DLD1 (cell line): ENCODE measurements around the gene MSRB1.
"Not testable (repeated sequence)": the region's sequence is repeated elsewhere in the genome, so short reads cannot be mapped to it uniquely, and the experiment has no call there.

Experiments
- in situ Hi-C: cut with HindIII; loops from 2 replicates; pipeline ENCODE4 v1.10.0; 2017; ENCODE audit warnings: low sequenced_read_pairs

Gene MSRB1

DNA sequence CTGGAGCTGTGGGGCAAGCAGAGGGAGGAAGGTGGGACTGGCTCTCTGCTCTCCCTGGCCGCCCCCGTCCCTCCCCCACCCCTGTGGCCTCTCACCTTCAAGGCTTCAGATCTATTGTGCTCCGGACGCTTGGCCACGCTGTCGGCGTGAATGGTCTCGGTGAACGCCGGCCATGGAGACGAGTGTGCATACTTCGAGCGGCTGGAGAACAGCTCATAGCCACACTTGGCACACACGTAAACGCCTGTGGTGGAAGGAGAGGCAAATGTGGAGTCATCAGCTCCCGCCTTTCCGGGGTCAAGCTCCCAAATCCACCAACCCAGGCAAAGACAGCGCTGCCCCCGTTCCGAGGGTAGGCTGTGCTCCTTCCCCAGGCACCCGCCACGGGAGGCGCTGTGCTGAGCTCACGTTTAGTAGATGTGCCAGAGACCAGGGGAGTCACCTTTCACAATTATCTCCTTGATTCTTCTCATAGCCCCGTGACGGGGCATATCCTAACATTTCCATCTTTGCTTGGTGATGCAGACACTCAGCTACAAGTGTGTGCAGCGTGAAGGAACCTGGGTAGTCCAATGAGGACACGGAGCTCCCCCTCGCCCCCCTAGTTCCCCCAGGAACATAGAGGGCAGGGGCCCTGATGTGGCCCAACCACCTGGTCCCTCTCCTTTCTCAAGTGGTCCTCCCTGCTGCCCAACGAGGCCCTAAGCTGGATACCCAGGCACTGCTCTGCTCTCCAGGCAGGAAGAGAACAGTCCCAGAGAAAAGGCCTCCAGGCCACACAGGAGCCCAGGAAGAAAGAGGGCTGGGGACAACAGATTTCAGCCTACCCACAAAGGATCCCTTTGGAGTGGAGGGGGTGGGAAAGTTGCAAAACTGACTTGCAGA, 1.6 kb downstream of the MSRB1 start:
- in situ Hi-C loops: no loop called here

DNA sequence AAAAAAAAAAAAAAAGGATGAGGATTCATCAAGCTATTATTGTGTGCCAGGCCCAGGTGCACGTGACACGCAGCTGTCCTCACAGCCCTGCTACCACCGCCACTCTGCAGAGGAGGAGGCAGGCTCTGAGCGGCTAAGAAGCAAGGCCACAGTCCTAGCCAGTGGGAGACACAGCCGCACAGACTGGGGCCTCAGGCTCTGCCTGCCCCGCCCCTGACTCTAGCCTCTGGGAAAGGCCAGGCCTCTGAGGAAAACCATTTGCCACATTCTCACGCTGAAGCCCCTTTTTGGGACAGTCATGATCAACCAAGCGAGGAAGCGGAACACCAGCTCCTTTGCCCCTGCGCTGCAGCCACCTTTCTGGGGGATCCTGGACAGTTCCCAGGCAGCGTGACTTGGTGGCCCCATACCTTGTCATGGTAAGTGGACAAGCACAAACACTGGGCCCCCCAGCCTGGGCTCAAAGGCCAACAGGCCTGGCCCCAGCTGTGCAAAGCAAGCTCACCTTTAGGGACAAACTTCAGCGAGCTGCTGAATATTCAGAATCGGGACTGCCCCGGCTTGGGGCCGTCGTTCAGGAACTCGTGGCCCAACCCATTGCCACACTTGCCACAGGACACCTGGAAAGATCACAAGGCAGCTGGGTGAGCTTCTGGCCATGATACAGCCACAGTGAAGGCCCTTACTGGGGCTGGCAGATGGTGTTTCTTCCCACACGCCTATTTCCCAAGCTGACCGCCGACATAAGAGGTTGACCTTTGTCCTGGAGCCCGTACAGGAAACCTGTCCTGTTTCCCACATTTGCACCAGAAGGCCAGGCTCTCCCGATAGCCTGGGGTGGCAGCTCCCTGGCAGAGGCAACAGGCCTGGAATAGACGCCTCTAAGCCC, 2.5 kb downstream of the MSRB1 start:
- in situ Hi-C loops: no loop called here

DNA sequence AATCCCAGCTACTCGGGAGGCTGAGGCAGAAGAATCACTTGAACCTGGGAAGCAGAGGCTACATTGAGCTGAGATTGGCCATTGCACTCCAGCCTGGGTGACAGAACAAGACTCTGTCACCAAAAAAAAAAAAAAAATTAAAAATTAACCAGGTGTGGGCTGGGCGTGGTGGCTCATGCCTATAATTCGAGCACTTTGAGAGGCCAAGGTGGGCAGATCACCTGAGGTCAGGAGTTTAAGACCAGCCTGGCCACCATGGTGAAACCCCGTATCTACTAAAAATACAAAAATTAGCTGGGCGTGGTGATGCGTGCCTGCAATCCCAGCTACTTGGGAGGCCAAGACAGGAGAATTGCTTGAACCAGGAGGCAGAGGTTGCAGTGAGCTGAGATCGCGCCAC, 3.2 kb downstream of the MSRB1 start:
- in situ Hi-C loops: not testable (repeated sequence)

DNA sequence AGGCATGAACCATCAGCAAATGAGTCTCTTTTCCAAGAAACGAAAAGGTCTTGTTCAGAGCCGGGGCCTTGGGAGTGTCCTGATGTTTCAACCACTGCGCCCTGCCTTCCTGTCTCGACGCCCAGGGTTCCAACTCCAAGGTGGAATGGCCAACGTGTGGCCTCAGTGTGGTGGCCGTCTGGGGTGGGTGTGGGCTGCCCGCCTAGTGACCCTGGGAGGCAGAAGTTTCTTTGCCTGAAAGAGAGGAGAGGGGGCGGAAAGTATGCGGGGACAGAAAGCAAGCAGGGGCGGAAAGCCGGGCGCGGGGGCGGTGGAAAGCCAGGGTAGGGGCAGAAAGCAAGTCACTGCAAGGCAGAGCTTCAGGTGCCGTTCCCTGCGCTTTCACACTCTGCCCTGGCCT, 4.1 kb downstream of the MSRB1 start:
- in situ Hi-C loops: no loop called here

DNA sequence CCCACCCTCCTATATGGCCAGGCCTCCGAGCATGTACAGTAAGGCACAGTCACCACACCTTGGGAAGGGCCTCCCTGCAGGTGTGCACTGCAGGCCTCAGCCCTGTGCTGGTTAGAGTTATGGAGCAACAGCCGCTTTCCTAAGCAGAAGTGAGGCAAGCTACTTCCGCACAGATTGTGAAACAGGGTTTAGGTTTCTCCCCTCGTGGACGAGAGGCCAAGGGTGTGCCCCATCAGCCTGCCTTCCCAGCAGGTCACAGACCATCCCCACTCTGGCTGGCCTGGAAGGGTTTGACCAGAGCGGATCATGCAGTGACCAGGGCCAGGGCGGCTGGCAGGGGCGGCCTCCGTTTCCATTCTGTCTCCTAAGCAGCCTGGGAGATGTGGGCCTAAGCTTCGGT, 4.7 kb downstream of the MSRB1 start:
- in situ Hi-C loops: no loop called here

DNA sequence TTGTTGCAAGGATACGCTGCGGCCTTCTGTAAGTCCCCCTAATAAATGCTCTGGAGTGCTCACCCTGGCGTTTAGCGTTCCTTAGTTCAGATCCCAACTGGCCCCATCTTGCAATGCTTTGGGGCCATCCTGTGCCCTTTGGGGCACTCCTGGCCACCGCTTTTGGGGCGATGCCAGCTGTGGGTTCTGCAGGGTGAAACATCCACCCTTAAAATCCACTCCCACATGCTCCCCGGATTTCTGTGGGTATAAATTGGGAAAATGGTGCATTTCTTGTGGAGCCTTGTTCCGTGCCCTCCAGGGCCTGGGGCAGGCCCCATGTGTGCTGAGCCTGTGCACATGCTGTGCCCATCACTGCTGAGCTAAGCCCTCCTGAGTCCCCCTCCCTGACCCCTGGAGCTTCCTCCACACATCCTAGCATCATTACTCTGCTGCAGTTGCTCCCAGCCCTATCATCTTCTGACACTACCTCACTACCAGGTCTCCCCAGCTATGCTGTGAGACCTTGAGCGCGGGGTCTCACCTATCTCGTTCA, 6.0 kb downstream of the MSRB1 start:
- in situ Hi-C loops: no loop called here

DNA sequence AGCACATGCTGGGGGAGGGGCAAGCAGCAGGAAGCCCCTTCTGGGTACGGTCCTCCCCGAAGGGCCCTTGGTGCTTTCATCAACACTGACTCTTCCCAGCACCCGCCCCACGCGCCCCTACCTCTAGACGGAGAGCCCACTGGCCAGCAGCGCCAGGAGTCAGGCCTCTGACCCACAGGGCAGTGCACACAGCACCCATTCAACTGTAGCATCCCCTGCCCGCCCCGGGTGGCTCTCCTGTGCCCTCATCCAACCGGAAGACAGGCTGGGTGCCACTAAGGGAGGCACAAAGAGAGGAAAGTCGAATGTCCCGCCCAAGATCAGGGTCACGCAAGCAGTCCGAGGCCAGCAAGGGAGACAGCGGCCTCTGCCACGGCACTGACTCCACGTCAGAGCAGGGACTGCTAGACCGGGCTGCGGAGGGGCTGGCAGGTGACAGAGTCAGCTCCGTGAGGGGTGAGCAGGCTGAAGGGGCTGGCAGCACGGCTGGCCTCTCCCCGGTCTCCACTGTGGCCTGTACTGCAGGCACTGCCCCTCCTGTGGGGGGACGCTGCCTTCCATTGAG, 9.8 kb downstream of the MSRB1 start:
- in situ Hi-C loops: no loop called here

DNA sequence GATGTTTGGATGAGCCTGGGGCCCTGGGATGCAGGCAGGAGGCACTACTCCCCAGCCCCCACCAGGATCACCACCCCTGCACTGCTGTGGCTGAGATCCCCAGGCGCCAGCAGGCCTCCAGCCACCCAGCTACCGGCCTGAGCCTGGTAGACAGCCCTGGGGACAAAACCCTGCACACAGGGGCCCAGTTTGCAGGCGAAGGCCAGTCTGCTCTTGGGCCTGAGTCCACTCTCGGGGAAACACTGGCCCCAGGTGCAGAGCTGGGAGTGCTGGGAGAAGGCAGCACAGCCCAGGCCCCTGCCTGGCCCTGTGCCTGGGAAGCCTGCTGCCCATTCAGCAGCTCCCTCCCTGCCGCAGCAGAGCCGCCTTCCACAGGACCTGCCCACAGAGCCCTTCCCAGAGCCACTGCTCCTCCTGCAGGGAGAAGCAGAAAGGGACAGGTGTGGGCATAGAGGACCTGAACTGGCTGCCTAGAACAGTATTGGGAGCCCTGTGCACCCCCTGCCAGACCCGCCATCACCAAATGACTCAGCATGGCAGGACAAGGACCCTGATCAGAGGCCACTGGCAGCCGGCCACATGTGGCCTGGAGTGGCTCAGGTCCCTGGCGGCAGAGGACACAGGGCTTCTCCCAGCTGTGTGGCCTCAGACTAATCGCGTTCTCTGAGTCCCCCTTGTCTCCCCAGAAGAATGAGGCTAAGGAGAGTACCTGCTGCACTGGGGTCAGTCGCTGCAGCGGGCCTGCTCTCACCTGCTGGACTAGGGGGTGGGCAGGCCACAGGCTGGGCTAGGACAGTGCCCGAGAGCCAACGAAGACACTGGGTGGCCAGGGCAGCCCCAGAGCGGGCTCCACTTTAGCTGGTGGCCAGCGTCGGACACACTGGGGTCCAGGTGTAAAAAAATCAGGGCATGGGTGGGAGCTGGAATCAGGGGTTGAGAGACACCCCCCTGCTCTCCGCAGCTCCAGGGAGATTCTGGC, 10.7 kb downstream of the MSRB1 start:
- in situ Hi-C loops: no loop called here

DNA sequence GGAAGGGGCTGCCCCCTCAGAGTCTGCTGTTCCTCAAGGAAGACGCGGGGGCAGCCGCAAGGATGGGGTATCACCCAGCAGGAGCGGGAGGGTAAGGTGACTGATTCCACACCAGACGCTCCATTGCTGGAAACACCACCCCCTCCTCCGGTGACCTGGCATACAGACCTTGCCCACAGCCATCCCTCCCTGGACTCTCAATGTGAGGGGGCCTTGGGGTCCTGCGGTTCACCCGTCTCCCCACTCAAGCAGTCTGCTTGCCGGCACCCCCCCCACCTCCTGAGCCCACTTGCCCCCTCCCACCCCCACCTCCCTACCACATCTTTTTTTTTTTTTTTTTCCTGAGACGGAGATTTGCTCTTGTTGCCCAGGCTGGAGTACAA, 12.7 kb downstream of the MSRB1 start:
- in situ Hi-C loops: no loop called here

DNA sequence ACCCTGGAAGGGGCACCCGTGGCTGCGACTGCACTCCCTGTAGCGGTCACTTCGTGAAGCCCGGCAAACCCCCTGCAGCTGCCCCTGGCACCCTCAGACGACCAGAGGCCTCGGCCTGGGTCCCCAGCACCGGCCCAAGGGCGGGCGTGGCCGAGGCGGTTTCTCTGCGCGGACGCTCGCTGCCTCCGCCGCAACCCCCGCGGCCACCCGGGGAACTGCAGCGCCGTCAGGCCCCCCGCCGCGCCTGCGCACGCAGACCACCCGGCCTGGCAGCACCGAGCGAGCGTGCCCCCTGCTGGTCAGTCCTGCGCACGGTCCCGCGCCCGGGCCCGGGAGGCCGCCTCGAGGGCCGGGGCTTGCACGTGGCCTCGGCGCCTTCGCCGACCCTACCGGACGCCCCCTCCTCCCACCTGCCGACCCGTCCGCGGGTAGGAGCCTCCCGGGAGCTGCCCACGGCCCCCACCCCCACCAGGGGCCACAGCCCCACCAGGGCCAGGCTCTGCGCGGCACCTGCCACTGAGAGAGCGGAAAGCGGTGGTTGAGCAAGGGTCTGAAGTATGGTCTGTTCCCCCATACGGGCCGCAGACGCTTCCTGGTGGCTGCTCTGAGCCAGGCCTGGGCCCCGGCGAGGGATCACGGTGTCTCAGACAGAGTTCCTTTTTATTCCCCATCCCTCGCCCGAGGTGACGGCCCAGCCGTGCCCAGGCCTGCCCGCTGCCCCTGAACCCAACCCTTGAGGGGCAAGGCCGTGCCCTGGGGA, 13.2 kb downstream of the MSRB1 start:
- in situ Hi-C loops: no loop called here

DNA sequence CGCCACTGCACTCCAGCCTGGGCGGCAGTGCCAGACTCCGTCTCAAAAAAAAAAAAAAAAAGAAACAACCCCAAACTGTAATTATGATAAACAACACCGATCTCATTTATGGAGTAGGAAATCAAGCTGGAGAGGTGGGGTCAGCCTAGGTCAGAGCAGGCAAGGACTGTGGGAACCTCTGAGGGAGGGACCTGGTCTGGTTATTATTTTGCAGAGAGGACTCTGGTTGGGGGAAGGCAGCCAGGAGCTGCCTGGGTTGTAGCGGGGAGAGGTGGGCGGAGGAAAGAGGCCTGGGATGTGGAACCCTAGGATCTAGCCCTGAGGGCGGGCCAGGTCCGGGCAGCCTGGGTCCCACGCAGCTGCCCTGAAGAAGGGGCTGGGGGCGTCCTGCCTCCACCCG, 13.9 kb downstream of the MSRB1 start:
- in situ Hi-C loops: no loop called here

DNA sequence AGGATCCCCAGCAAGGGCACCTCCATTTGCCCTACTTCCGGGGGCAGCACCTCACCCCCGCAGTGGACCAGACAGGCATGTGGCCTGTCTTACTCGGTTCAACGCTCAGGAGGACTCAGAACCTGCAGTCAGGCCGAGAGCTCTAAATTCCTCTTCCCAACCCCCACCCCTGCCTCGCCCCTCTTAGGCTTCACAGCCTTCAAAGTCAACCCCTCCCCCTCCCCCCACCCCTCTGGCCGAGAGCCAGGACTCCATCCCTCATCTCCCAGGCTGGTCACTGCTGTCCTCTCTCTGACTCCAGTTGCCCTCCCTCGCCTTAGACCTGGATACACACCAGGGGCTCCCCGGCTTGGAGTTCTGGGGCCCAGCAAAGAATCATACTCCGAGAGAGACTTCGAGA, 16.7 kb downstream of the MSRB1 start:
- in situ Hi-C loops: no loop called here

DNA sequence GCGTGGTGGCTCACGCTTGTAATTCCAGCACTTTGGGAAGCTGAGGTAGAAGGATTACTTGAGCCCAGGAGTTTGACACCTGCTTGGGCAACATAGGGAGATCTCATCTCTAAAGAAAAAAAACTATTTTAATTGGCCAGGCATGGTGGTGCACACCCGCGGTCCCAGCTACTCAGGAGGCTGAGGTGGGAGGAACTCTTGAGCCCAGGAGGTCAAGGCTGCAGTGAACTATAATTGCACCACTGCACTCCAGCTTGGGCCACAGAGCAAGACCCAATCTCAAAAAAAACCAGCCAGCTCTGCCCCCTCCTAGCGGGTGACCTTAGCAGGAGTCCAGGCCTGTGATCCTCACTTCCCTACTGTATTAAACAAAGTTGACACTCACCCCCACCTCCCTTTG, 18.9 kb downstream of the MSRB1 start:
- in situ Hi-C loops: no loop called here

DNA sequence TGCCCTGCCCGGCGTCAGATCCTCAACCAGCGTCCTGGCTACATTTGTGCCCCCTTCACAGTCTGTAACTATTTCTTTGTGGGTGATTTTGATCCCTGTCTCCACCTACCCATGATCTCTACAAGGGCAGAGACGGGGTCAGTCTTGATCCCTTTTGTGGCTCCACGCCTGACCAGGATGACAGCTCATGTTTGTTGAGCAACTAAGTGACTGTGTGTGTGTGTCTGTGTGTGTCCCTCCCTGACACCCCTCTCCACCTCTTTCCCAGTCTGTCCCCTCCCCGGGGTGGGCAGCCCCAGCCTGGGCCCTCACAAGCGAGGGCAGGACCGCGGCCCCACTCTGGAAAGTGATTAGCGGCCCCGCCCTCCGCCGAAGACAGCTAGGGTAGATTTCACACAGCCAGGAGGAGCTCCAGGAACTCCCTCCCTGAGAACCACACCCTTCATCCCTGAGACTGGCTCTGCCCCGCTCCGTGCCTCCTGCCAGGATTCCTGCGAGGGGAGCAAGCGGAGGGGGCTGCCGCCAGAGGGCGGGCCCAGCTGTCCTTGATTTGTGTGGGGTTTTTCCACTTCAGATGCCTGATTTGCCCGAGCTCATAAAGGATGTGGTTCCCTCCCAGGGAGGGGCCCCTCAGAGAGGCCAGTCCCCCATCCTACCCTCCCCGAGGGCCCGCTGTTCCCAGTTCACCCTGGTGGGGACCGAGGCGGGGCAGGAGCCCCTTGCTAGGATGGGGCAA, 19.5 kb downstream of the MSRB1 start:
- in situ Hi-C loops: no loop called here

DNA sequence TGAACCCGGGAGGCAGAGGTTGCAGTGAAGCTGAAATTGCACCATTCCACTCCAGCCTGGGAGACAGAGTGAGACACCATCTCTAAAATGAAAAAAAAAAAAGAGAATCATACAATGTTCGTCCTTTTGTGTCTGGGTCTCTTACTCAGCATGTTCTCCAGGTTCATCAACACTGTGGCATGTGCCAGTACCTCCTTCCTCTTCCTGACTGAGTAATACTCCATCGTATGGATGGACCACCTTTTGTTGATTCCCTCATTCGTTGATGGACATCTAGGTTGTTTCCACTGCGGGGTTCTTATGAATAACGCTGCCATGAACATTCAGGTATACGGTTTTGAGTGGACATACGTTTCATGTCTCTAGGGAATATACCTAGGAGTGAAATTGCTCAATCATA, 20.6 kb downstream of the MSRB1 start:
- in situ Hi-C loops: no loop called here

DNA sequence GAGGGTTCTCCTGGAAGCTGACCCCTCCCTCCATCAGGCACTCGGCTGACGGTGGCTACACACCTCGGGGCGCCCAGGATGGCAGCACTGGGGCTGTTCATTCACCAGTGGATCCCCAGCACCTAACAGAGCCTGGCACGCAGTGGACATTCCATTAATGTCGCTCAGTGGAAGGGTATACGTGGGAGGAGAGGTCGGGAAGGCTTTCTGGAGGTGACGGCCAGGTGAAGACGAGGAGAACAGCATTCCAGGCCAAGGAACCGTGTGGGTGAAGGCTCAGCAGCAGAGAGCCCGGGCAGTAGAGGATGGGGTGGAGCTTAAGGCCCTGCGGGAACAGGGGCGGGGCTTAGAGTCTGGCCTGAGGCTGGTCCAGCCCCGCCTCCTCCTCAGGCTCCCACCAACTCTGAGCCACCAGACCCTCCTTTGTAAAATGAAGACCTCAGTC, 22.2 kb downstream of the MSRB1 start:
- in situ Hi-C loops: no loop called here

DNA sequence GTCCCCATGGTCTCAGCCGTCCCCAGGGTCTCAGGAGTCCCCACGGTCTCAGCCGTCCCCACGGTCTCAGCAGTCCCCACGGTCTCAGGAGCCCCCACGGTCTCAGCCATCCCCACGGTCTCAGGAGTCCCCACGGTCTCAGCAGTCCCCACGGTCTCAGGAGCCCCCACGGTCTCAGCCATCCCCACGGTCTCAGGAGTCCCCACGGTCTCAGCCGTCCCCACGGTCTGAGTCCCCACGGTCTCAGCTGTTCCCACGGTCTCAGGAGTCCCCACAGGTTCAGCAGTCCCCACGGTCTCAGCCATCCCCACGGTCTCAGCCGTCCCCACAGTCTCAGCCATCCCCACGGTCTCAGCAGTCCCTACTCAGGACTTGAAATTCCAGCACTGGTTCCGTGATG, 22.9 kb downstream of the MSRB1 start:
- in situ Hi-C loops: not testable (repeated sequence)

DNA sequence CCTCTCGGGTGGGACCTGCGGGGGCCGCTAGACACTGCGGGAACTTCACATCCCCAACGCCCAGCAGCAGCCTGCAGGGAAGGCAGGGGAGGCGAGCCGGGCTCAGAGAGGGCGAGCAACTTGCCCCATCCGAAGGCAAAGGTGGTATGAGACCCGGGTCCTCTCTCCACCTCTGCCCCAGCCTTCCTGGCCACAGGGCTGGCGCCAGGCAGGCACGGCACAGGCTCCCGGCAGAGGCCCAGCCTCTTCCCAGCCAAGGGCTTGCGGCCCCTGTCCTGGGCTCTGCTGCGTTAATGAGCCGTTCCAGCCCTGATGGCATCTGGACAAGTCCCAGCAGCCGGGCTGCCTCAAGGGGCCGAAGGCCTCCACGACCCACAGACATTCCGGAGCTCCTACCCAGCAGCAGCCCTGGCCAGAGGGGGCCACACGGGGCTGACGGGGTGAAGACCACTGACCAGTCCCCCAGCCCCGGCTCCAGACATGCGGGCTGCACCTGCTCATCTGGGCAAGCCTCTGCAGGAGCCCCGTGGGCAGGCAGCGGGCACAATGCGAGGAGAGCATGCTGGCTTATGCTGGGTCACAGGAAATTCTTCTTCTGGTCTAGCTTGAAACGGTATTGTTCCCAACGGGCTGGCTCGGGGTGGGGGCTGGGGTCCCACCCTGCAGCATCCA, 23.5 kb downstream of the MSRB1 start:
- in situ Hi-C loops: no loop called here
